HEK293T (cell line): ENCODE results near the gene ARHGAP29.

Experiments
- CTCF ChIA-PET: fragments of 350-600 bp; formaldehyde crosslinking; extraction: SDS; loops from one replicate; lab custom pipeline; 2021; ENCODE audit warnings: antibody characterized with exemption, inconsistent platforms; lab: Yijun Ruan, JAX
- POLR2A ChIA-PET: fragments of 350-600 bp; formaldehyde crosslinking; extraction: SDS; loops from one replicate; lab custom pipeline; 2020; ENCODE audit warnings: antibody characterized with exemption, inconsistent platforms; lab: Yijun Ruan, JAX
- DNase-seq: peaks from one replicate; pipeline ENCODE4 v3.0.0; 2012; ENCODE audit warnings: mixed read lengths; ENCODE audit errors: extremely low spot score
- ARNT ChIP-seq: fragments of 450-650 bp; IDR thresholded peaks from 2 replicates; pipeline ENCODE4 v1.6.1; 2017; ENCODE audit warnings: mild to moderate bottlenecking
- BHLHE40 ChIP-seq: fragments of 450-650 bp; IDR thresholded peaks from 2 replicates; pipeline ENCODE4 v1.6.1; 2016; ENCODE audit warnings: mild to moderate bottlenecking, moderate library complexity, borderline replicate concordance
- CTBP1 ChIP-seq: fragments of 450-650 bp; IDR thresholded peaks from 2 replicates; pipeline ENCODE4 v1.6.1; 2016; ENCODE audit warnings: borderline replicate concordance
- ELF4 ChIP-seq: fragments of 450-650 bp; IDR thresholded peaks from 2 replicates; pipeline ENCODE4 v1.6.1; 2017; ENCODE audit warnings: antibody characterized with exemption
- FOXA1 ChIP-seq: fragments of 450-650 bp; IDR thresholded peaks from 2 replicates; pipeline ENCODE4 v1.6.1; 2016; ENCODE audit warnings: mild to moderate bottlenecking
- FOXK2 ChIP-seq: fragments of 450-650 bp; IDR thresholded peaks from 2 replicates; pipeline ENCODE4 v1.6.1; 2016; ENCODE audit warnings: mild to moderate bottlenecking
- FOXM1 ChIP-seq: fragments of 450-650 bp; IDR thresholded peaks from 2 replicates; pipeline ENCODE4 v1.6.1; 2017; ENCODE audit warnings: mild to moderate bottlenecking, borderline replicate concordance
- HDGF ChIP-seq: fragments of 450-650 bp; IDR thresholded peaks from 2 replicates; pipeline ENCODE4 v1.6.1; 2017; ENCODE audit warnings: antibody characterized with exemption, borderline replicate concordance
- L3MBTL2 ChIP-seq: fragments of 450-650 bp; conservative IDR thresholded peaks from 2 replicates; pipeline ENCODE4 v1.6.1; 2016; ENCODE audit warnings: mild to moderate bottlenecking
- LEF1 ChIP-seq: fragments of 450-650 bp; IDR thresholded peaks from 2 replicates; pipeline ENCODE4 v1.6.1; 2017; ENCODE audit warnings: mild to moderate bottlenecking, borderline replicate concordance
- NFRKB ChIP-seq: fragments of 450-650 bp; IDR thresholded peaks from 2 replicates; pipeline ENCODE4 v1.6.1; 2016; ENCODE audit warnings: mild to moderate bottlenecking, moderate library complexity
- SP1 ChIP-seq: fragments of 450-650 bp; IDR thresholded peaks from 2 replicates; pipeline ENCODE4 v1.6.1; 2017
- SUZ12 ChIP-seq: fragments of 450-650 bp; IDR thresholded peaks from 2 replicates; pipeline ENCODE4 v1.6.1; 2016; ENCODE audit warnings: mild to moderate bottlenecking
- TARDBP ChIP-seq: fragments of 450-650 bp; IDR thresholded peaks from 2 replicates; pipeline ENCODE4 v1.6.1; 2016
- ZNF384 ChIP-seq: fragments of 450-650 bp; IDR thresholded peaks from 2 replicates; pipeline ENCODE4 v1.6.1; 2016
- TF ChIP-seq, protein P1 (sequence below): fragments of 450-650 bp; IDR thresholded peaks from 2 replicates; pipeline ENCODE4 v1.6.1; 2016

The ARHGAP29 gene

DNA sequence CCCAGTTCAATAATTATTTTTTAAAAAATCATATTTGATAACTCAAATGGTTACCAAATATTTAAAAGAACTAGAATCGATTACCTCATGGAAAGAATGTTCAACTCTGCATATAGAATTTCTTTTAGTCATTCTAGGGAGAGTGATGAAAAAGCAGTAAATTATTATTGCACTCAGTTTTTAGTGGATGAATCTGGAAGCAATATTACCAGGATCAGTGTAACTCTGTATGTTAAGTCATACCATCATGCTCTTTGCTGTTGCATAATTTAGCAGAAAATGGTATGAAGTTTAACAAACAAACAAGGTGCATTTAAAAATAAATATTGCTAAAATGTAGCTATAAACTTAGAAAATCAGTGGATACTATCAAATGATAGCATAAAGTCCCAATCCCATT is 46.1 kb upstream of the ARHGAP29 start:
- no peak for TF ChIP-seq HDGF
- TF ChIP-seq, protein P1, sequence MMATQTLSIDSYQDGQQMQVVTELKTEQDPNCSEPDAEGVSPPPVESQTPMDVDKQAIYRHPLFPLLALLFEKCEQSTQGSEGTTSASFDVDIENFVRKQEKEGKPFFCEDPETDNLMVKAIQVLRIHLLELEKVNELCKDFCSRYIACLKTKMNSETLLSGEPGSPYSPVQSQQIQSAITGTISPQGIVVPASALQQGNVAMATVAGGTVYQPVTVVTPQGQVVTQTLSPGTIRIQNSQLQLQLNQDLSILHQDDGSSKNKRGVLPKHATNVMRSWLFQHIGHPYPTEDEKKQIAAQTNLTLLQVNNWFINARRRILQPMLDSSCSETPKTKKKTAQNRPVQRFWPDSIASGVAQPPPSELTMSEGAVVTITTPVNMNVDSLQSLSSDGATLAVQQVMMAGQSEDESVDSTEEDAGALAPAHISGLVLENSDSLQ, result no peak
- no peak for TF ChIP-seq SUZ12
- no peak for TF ChIP-seq CTBP1
- TF ChIP-seq FOXM1, result no peak
- no peak for TF ChIP-seq NFRKB
- ChIA-PET POLR2A (no interaction called here), CTCF (no interaction called here)
- no peak for DNase-seq

DNA sequence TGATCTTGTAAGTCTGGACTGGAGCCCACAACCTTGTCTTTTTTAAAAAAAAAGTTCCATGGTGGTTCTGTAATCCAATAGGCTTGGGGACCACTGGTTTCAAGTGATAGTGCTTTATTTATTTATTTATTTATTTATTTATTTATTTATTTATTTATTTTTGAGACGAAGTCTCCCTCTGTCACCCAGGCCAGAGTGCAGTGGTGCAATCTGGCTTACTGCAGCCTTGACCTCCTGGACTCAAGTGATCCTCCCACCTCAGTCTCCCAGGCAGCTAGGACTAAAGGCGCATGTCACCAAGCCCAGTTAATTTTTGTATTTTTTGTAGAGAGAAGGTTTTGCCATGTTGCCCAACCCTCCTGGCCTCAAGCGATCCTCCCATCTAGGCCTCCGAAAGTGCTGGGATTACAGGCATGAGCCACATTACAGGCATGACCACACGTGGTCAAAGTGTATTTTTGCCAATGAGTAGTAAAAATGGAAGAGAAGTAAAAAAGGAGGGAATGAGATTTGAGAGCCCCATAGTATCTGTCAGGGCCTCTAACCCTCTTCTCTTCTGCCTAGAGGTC is 44.8 kb upstream of the ARHGAP29 start:
- CTCF ChIA-PET, result no interaction called here
- no peak for DNase-seq
- TF ChIP-seq ZNF384 (no peak), FOXA1 (no peak), LEF1 (no peak), FOXK2 (no peak), CTBP1 (no peak)
- POLR2A ChIA-PET, result no interaction called here

GRCh38 chr1:94281361-94282142 is 44.2 kb upstream of the ARHGAP29 start:
- CTCF ChIA-PET, result no interaction called here
- no peak for DNase-seq
- TF ChIP-seq, protein P1, result no peak
- TF ChIP-seq CTBP1 (no peak), SP1 (no peak), ELF4 (no peak), FOXM1 (no peak), L3MBTL2 (no peak), NFRKB (no peak), SUZ12 (no peak), BHLHE40 (no peak), FOXA1 (no peak), ARNT (no peak), TARDBP (no peak), HDGF (no peak), LEF1 (no peak), FOXK2 (no peak), ZNF384 (no peak)
- POLR2A ChIA-PET, result no interaction called here

DNA sequence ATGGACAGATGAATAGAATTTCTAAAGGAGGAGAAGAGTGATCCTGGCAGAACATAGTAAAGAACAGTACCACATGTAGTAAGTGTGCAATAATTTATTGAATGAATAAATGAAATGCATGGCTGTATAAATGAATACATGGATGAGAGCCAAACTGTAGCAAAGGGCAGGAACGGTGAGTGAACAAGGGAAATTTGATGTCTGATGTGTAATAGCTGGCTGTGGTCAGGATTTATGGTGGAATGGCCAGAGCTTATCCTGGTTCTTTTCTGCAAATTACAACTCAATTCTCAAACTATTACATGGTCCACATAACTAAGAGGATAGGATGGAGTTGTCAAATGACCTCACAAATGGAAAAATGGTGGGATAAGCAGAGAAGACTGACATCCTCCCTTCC is 43.2 kb upstream of the ARHGAP29 start:
- ChIA-PET CTCF (no interaction called here), POLR2A (no interaction called here)
- DNase-seq, result no peak
- TF ChIP-seq TARDBP, result no peak
- no peak for TF ChIP-seq HDGF
- no peak for TF ChIP-seq ELF4
- TF ChIP-seq, protein P1, result no peak
- TF ChIP-seq CTBP1, result no peak

GRCh38 chr1:94279462-94279861 is 42.1 kb upstream of the ARHGAP29 start:
- TF ChIP-seq L3MBTL2 (no peak), CTBP1 (no peak), SUZ12 (no peak), NFRKB (no peak), BHLHE40 (no peak), ZNF384 (no peak), ELF4 (no peak), FOXM1 (no peak), ARNT (no peak), LEF1 (no peak), FOXK2 (no peak), SP1 (no peak), FOXA1 (no peak), TARDBP (no peak), HDGF (no peak)
- TF ChIP-seq, protein P1, result no peak
- no peak for DNase-seq
- CTCF ChIA-PET, result no interaction called here
- POLR2A ChIA-PET, result no interaction called here

GRCh38 chr1:94279038-94279437 is 41.7 kb upstream of the ARHGAP29 start:
- DNase-seq, result no peak
- TF ChIP-seq LEF1 (no peak), FOXA1 (no peak), ELF4 (no peak), CTBP1 (no peak), SUZ12 (no peak), FOXK2 (no peak), NFRKB (no peak)
- CTCF ChIA-PET, result no interaction called here
- POLR2A ChIA-PET, result no interaction called here
